HG02870 (cell line): ENCODE measurements around the gene SHISAL1.
"Not testable (repeated sequence)": the region's sequence is repeated elsewhere in the genome, so short reads cannot be mapped to it uniquely, and the experiment has no call there.

Source experiments
- ATAC-seq: cut with Tn5 transposase; IDR thresholded peaks from one replicate; pipeline ENCODE4 v1.9.1; 2021; ENCODE audit warnings: mild to moderate bottlenecking, moderate library complexity; ENCODE audit not compliant: unreplicated experiment

The SHISAL1 gene

DNA sequence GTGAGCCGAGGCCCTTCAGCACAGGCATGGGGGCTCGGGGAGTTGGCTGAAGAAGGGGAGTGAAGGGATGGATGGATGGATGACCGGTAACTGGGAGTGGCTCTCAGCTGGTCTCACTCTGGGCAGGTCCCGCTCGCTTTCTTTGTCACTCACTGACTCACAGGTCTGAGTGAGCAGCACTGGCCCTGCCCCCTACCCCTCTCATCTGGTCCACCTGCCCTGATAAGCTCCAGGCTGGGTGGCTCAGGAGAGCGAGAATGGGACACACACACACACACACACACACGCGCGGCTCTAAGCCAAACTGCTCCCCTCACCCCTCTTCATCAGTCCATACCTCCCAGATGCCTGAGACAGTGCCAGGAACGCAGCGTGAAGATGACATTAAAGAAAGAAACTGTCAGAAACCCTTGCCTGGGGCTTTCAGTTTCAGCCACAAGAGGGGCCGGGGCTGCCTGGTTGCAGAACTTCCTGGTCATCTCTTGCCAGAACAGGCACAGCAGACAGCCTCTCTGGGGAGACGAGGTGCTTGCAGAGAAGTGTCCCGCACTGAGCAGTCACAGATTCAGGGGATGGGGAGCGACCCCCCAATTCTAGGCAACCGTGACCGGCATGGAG lies 16.5 kb upstream of the SHISAL1 start:
- peak; percentile 79 for ATAC-seq

DNA sequence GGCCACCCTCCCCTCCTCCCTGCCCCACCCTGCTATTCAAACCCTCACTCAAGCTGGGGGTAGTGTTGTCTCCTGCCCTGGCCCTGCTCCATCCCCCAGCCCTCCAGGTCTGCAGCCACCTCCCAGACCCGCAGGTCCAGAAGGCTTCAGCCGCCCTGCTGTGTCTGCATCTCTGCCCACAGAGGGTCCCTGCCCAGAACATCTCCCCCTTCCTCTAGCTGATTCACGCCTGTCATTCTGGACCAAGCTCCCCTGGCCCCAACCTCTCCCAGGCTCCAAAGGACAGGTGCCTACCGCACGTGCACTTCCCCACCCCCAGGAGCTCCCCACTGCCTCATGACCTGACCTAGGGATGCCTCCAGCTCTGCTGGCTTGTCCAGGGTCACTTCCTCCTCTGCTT lies 16.0 kb upstream of the SHISAL1 start:
- ATAC-seq: no peak

DNA sequence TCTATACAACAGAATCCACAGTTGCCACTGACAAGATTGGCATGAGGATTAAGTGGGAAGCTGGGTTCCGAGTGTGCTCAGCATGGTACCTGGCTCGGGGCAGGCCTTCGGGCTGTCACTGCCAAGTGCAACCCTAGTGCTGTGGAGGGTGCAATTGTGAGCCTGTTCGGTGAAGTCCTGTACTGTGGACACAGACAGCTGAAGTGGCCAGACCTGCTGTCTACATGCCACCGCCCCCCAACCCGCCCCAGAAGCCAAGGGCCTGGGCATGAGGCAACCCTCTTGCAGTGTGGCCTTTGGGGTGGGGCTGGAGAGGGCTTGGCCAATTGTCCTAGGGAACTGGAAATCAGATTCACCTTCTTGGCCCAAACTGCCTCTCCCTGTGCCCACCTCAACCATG lies 15.6 kb upstream of the SHISAL1 start:
- ATAC-seq: no peak

DNA sequence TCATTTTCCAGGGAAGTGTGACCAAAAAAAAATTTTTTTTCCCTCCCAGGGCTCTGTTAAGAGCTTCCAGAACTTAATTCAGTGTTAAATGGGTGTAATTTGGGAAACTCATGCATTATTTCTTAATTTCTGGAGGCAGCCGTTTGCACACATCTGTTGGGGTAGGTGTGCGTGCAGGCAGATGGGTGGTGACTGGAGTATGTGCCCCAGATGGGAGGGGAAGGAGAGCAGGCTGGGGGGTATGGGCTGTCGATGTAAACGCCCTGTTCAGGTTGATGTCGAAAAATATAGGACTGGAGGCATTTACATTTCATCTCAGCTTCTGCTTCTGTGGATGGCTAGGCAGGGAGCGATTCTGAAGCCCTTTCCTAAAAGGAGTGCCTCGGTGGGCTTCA lies 13.7 kb upstream of the SHISAL1 start:
- ATAC-seq: no peak

DNA sequence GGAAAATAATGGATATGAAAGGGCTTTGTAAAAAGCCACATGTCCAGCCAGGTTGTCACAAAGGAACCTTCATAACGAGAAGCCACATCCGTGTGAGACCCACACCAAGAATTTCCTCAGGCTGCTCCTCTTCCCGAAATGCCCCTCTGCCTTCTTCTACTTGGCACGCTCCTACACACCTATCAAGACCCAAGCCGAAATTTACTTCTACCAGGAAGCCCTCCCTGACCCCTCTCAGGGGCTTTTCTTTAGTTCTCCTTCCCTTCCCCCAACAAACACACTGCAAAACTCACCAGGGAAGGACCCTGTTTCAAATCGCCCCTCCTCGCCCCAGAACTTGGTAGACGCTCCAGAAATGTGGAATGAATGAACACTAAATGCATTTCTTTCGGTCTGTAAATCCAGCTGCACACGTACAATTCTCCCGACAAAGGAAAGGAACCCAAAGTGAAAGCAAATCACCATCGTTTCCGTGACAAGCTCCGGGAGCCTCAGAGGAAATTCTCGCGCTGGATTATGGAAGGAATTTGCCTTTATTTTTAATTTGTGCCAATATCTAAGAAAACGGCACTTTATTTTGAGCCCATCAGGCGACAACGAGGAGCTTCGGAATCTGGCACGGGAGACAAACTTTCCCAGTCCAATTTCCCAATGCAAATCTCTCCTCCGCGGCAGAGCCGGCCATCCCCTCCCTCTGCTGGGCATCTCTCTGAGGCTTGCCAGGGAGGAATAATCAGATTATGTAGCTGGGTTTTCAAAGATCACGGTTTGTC lies 13.2 kb upstream of the SHISAL1 start:
- no peak for ATAC-seq

DNA sequence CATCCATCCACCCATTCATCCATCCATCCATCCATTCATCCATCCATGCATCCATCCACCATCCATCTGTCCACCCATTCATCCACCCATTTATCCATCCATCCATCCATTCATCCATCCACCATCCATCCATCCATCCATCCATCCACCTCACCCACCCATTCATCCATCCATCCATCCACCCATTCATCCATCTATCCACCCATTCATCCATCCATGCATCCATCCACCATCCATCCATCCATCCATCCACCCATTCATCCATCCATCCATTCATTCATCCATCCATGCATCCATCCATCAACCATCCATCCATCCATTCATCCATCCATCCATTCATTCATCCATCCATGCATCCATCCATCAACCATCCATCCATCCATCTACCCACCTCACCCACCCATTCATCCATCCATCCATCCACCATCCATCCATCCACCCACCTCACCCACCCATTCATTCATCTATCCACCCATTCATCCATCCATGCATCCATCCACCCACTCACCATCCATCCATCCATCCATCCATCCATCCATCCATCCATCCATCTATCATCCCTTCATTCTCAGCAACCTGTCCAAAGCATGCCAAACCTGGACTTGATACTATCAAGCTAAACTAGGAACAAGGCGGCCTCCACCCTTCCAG lies 10.5 kb upstream of the SHISAL1 start:
- not testable (repeated sequence) for ATAC-seq

DNA sequence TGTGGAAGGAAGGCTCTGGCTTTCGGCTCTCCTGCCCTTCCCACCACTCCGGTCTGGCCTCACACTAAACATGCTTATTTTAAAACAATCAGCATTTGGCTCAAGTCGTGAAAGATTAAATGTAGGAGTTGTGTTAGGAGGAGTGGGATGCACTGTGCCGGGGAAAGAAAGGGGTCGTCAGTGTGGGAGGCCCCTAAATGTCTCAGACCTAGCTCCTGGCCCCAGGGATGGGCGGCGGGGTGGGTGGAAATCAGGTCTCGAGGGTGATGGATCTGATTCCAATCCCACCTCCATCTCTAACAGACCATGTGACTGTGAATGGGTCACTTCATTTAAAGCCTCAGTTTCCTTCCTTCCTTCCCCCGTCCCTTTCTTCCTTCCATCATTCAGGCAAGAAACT lies 6.9 kb upstream of the SHISAL1 start:
- ATAC-seq: no peak

DNA sequence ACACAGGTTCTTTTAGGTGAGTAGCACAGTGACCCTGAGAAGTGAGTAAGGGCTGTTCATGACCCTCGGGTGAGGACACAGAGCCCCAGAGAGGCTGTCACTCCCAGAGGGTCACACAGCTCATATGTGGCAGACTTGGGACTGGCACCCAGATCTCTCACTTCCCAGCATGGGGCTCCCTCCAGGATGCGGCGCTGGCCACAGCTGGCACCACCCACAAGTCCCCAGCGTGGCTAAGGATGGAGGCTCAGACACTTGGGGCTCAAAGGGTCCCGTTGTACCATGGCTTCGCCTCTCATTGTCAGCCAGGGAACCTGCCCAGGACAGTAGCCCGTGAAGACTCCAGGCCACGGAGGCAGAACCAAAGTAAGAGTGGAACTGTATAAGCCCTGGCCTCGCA lies 6.0 kb upstream of the SHISAL1 start:
- ATAC-seq: no peak

DNA sequence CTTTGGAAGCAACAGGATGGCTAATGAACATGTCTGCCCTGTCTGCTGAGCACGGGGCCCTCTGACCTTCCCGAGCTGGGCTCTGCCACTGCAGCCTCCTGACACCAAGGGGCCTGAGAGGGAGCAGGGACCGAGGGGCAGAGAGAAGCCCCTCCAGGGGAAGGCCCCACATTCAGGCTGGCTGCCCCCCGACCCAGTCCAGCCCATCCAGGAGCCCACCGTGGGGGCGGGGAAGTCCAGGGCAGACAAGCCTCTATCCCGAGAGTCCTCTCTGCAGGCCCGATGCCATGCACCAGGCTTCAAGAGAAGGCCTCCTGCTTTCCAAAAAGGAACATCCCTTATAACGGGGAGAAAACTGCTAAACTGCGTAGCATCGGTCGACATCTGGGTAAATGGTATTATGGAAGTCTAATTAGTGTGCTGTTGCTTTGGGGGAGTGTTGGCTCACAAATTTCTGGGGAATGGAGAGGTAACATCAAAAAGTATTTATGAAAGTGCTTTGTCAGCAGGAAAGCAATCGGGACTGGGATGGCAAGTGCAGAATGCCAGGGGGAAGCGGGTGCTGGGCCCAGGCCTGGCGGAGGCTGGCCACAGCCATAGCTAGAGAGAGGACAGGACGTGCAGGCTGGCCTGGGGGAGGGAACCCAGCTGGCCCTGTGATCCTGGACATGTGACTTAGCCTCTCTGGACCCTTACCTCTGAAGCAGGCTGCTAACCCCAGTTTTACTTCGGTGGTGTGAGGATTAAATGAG lies 5.3 kb upstream of the SHISAL1 start:
- no peak for ATAC-seq

DNA sequence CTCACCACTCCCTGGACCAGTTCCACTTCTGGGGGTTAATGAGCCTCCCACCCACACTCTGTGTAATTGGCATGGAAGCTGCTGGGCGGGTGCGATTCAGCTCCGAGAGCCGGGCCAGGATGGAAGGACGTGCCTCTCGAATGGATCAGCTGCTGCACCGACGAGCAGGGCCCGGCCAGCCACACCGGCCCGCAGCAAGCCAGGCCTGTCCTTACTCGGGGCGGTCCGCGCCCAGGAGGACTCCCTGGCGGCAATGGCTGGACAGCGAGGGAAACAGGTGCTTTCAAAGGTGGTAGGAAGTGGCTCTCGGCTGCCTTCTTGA lies 4.3 kb upstream of the SHISAL1 start:
- no peak for ATAC-seq

DNA sequence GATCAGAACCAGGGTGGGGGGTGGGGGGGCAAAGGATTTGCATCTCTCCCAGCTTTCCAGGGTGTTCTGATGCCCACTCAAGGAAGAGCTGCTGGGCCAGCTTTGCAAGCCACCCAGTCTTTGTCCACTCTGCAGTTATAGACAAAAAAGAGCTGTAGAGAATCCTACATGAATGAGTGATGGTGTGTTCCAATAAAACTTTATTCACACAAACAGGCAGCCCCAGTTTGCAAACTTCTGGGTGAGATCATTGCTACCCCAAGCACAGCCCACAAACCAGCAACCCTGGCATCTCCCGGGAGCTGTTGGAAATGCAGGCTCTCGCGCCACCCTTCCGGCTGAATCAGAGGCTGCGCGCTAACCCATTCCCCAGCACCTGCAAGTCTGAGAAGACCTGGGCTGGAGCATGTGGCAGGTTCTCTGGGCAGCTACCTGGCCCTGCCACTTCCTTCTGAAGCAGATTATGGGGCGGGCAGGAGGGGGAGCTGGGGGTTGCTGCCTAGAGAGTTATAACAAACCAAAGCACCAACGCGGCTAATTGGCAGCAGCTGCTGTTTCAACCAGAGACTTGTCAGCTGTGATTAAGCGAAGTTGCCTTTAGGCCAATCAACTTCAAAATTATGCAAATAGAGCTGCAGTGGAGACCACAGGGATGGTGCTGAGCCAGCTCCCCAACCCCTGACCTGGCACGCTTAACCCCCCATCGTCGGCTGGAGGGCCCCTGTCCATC lies 3.8 kb upstream of the SHISAL1 start:
- no peak for ATAC-seq

DNA sequence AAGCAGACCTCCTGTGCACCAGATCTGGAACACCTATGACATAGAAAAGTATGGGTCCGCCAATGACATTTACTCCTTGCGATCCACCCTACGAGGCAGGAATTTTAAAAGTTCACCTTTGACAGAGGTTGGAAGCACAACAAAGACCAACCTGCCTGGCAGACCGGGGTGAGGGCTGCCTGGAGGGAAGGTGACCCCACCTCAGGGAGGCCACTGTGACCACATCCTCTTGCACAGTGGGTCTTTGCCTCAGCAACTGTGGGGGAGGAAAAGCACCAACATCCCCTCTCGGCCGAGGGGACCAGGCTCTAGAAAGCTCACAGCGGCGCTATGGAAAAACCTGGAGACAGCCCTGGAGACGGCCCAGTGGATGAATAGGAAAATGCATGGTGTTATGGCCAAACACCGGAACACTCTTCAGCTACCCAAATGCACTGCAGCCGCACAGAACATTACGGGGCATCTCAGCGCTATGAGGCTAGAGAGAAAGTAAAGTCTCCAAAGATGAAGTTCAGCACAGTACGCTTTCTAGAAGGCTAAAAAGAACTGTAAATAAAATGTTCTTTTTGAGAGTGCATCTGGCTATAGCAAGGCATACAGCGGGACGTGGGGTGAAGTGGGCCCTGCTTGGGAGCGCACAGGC lies 1.8 kb upstream of the SHISAL1 start:
- ATAC-seq: no peak

DNA sequence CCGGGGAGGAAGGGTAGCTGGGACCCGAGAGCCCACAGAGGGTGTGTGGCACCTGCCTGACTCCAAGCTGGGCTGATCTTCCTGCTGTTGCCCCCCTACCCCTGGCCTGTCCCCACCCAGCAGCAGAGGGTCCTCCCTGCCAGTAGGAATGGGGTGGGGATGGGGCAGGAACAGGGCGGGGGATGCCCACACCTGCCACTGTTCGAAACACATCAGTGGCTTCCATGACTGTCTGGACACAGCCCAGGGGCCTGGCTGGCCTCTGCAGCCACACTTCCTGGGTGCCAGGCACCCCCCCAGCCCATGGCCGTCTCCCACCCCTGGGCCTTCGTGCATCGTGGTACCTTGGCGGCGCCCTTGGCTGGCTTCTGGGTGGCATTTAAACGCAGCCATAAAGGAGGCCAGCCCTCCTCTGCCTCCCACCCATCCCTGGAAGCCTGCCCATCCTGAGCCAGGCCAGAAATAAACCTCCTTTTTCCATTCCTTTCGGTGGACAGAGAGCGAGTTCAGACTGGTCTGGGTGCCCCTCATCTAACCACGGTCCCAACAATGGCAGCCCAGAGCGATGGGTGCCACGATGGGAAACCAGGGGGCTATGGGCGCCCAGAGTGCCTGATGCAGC lies 745 bp upstream of the SHISAL1 start:
- no peak for ATAC-seq

DNA sequence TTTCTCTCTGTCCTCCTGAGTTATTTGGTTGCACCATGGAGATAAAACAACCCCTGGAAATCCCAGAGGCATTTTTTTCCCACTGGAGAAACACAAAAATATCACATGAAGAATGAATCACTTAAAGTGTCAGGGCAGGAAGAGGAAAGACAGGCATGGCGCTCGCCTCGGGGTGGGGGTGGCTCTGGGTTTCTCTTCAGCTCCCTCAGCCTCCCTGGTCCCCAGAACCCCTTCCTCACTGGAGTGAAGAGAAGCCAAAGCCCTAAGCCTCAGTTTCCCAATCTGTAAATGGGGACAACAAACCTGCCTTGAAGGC lies 938 bp downstream of the SHISAL1 start:
- ATAC-seq: no peak

DNA sequence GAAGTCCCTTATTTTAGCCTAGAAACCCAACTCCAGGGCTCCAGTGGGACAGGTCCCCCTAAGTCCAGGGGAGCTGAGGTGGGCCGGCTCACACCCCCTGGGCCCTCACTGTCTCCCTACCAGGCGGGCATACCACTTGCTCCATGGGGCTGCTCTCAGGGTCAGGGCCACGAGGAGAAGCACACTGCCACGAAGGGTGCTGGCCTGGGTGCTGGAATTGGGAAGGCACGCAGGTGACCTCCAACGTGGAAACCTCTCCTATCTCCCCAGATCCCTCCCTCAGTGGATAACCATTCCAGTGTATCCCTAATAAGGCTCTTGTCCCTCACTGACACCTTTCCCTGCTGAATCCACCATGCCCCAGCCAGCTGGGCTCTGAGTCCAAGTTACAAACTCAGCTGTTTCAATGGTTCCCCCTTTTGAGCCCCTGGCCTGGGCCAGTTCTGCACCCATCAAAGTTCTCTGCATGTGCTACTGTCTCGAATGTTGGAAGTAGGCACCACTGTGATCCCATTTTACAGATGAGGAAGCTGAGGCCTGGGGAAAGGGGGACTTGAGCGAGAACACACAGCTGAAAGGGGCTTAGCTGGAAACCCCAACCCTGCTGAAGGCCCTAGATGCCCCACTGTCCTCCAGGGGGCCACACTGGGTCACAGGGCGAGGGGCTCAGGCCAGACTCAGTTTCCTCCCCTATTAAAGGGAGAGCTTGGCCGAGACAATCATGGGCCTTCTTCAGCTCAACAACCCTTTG lies 1.5 kb downstream of the SHISAL1 start:
- ATAC-seq: no peak

DNA sequence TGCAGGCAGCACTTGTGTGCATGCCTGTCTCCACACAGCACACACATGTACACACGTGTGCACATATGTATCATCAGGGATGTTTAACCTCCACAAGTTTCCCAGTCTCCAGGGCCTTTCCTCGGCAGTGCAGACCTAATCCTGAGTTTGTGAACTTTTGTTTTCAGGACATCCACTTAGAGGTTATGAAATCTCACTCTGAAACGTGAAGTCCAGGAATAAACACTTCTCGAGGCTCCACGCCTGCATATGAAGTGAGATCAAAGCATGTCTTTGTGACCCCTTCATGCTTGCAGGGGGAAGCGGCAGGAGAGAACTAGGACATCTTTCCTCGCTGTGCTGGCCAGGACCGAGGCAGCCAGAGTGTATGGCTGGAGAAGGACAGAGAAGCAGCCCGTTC lies 3.1 kb downstream of the SHISAL1 start:
- ATAC-seq: no peak

DNA sequence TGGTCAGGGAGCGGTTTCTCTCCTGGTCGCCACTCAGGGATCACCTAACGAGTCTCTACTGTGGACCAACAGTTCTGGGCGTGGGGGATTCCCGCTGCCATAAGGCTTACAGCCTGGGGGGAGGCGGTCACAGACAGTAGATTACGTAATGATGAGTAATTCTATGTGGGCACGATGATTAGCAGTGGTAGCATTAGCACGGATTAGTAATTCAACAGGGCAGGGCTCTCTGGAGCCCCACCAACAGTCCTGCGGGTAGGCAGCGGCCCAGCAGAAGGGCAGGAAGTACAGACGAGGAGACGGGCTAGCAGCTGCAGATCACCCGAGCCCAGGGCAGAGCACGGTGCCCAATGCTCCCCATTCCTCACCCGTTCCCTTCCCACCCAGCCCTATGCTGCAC lies 3.6 kb downstream of the SHISAL1 start:
- no peak for ATAC-seq

DNA sequence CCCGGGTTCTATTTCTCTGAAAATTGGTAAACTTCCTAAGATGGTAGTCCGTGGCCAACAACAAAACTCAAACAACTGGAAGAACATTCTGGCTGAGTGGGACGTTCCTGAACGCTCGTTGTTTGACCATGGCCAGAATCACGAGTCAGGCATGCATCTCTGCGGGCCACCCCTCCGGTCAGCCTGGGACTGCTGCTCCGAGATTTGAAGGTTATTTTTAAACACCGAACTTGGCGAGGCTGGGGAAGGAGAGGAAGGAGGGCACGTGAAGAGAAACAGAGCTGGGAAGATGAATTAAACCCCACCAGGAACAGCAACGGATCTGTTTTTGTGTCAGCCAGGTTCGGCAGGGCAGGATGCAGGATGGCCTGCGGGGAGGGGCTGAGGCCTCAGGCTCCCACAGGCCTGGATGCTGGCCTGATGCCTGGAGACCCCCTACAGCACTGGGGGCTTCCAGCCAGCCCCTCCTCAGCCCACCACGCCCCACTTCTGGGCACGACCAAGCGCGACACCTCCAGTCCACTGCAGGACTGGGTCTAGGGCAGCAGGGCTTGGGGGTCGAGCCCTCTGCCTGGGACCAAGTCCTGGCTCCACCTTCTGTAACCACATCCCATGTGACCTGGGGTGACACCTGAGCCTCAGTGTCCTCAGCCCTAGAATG lies 5.1 kb downstream of the SHISAL1 start:
- no peak for ATAC-seq

DNA sequence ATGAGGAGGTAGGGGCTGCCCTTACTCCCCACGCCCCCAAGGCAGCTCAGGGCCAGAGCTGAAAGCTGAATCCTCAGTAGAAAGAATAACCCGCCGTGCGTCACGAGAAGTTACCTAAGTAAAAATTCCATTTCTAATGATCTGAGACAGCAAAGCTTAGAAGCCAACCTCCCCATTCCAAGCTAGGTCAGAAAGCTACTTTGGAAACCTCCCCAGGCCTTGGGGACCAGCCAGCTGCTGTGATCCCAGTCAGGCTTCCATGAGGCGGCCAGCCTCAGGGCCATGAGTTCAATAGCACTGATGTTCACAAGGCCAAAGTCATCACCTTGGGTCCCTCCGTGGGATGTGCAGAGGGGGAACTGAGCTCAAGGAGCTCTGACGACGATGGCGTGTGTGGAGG lies 6.9 kb downstream of the SHISAL1 start:
- ATAC-seq: no peak
